Pulmonary artery endothelial cell (primary cell): ENCODE results near the gene ZNF701. TPM values are rescaled to one million over a fixed set of nuclear protein-coding genes. Genes with fewer than 3 reads are reported as not detected.
"Not testable (repeated sequence)": the region's sequence is repeated elsewhere in the genome, so short reads cannot be mapped to it uniquely, and the experiment has no call there.

Experiments used
- DNase-seq: peaks from one replicate; pipeline ENCODE4 v3.0.0-alpha.2; 2011; ENCODE audit warnings: low read depth, low spot score
- total RNA-seq: library from RNA; depleted of rRNA; stranded (reverse); fragments of >200 nt; gene quantifications from 2 replicates; pipeline ENCODE4 v1.2.3, GENCODE V29; 2014

Gene ZNF701
- total RNA-seq, 1 donor from 2014 or later = 10.0 TPM

GRCh38 chr19:52566121-52566520 lies 4.0 kb upstream of the ZNF701 start:
- no peak for DNase-seq

- DNase-seq = no peak
These were observed 3.5 kb upstream of the ZNF701 start for GRCh38 chr19:52566588-52566987.

- no peak for DNase-seq
These were observed 2.2 kb upstream of the ZNF701 start for GRCh38 chr19:52567921-52568320.

GRCh38 chr19:52569638-52569999 lies 468 bp upstream of the ZNF701 start:
- DNase-seq = not testable (repeated sequence)

GRCh38 chr19:52584736-52585440 lies 14.8 kb downstream of the ZNF701 start:
- DNase-seq = no peak

GRCh38 chr19:52585604-52586003 lies 15.5 kb downstream of the ZNF701 start:
- DNase-seq = no peak

- DNase-seq = no peak
These were observed 20.6 kb downstream of the ZNF701 start for GRCh38 chr19:52590728-52591127.

- DNase-seq = no peak
These were observed 22.2 kb downstream of the ZNF701 start for GRCh38 chr19:52592301-52592700.

GRCh38 chr19:52593441-52593840 lies 23.4 kb downstream of the ZNF701 start:
- DNase-seq = not testable (repeated sequence)

GRCh38 chr19:52599241-52599640 lies 29.2 kb downstream of the ZNF701 start:
- no peak for DNase-seq

GRCh38 chr19:52600639-52601024 lies 30.5 kb downstream of the ZNF701 start:
- DNase-seq = no peak

GRCh38 chr19:52601025-52601973 lies 31.2 kb downstream of the ZNF701 start:
- peak; percentile 11 for DNase-seq

- not testable (repeated sequence) for DNase-seq
These were observed 31.9 kb downstream of the ZNF701 start for GRCh38 chr19:52601974-52602366.

GRCh38 chr19:52602941-52603340 lies 32.9 kb downstream of the ZNF701 start:
- DNase-seq = no peak

- no peak for DNase-seq
These were observed 33.6 kb downstream of the ZNF701 start for GRCh38 chr19:52603558-52604207.

GRCh38 chr19:52613299-52613906 lies 43.3 kb downstream of the ZNF701 start:
- DNase-seq = no peak

- no peak for DNase-seq
These were observed 51.3 kb downstream of the ZNF701 start for GRCh38 chr19:52621376-52621775.

GRCh38 chr19:52622261-52622660 lies 52.2 kb downstream of the ZNF701 start:
- DNase-seq = no peak

GRCh38 chr19:52626915-52627314 lies 56.8 kb downstream of the ZNF701 start:
- DNase-seq = no peak

GRCh38 chr19:52627441-52627840 lies 57.4 kb downstream of the ZNF701 start:
- not testable (repeated sequence) for DNase-seq

GRCh38 chr19:52635786-52636570 lies 65.9 kb downstream of the ZNF701 start:
- DNase-seq = no peak
